Esophagus squamous epithelium (tissue), 5 donors: ENCODE measurements around the gene GNAT3. TPM values are rescaled to one million over a fixed set of nuclear protein-coding genes. Genes with fewer than 3 reads are reported as not detected.

Source experiments
- DNase-seq: peaks from one replicate; lab custom pipeline; 2025; lab: John Stamatoyannopoulos, UW
- H3K27ac ChIP-seq, 4 donors: fragments of 200-600 bp; sonication (generic); one replicate each; pipeline ENCODE4 v1.5.1; 2016 to 2019; ENCODE audit warnings: mild to moderate bottlenecking in 1 of 4
- H3K27me3 ChIP-seq, 4 donors: fragments of 200-600 bp; sonication (generic); 1 replicate in 3 of 4; 2 replicates in 1 of 4; pipeline versions ENCODE4 v1.5.1 to v1.6.0; 2017 to 2021; ENCODE audit warnings: antibody characterized with exemption in 1 of 4
- H3K36me3 ChIP-seq, 3 donors: fragments of 200-600 bp; sonication (generic); one replicate each; pipeline ENCODE4 v1.5.1; 2016 to 2019
- H3K4me1 ChIP-seq, 3 donors: fragments of 200-600 bp; sonication (generic); one replicate each; pipeline ENCODE4 v1.5.1; 2017 to 2019
- H3K4me3 ChIP-seq, 4 donors: fragments of 200-600 bp; sonication (generic); 1 replicate in 3 of 4; 2 replicates in 1 of 4; pipeline ENCODE4 v1.5.1; 2016 to 2019; ENCODE audit warnings: mild to moderate bottlenecking in 2 of 4, moderate library complexity in 1 of 4
- H3K9me3 ChIP-seq, 3 donors: fragments of 200-600 bp; sonication (generic); one replicate each; pipeline ENCODE4 v1.5.1; 2016 to 2019
- POLR2A ChIP-seq, 4 donors: fragments of 450-650 bp; IDR thresholded peaks; one replicate each; pipeline ENCODE4 v1.6.1; 2017; ENCODE audit warnings: antibody characterized with exemption in 4 of 4, mild to moderate bottlenecking in 4 of 4, moderate library complexity in 3 of 4
- WGBS, 2 donors: methylation state at CpG; one replicate each; pipeline ENCODE4 v1.1.5; 2018; 5-methylcytosine and 5-hydroxymethylcytosine counted together
- intact Hi-C: fragments of 100-400 bp; cut with DNase I; formaldehyde crosslinking; loops from one replicate; pipeline ENCODE4 v1.15.0; 2022
- total RNA-seq, 4 donors: library from RNA; depleted of rRNA; stranded (reverse); fragments of >200 nt; gene quantifications; one replicate each; pipeline ENCODE4 v1.1.0, GENCODE V29; 2016
- TF ChIP-seq, protein P1 (sequence below), 6 experiments: fragments of 450-650 bp in 4 of 6; fragments of 200-600 bp in 2 of 6; sonication (generic) in 2 of 6; IDR thresholded peaks; one replicate each; pipeline ENCODE4 v1.5.1; 2016 to 2019; ENCODE audit warnings: antibody characterized with exemption in 6 of 6, mild to moderate bottlenecking in 4 of 6, moderate library complexity in 4 of 6
- donor health status: DM: yes; HTN: yes; CAD: no.

The GNAT3 gene
- total RNA-seq, 4 donors from 2014 or later = not detected

DNA sequence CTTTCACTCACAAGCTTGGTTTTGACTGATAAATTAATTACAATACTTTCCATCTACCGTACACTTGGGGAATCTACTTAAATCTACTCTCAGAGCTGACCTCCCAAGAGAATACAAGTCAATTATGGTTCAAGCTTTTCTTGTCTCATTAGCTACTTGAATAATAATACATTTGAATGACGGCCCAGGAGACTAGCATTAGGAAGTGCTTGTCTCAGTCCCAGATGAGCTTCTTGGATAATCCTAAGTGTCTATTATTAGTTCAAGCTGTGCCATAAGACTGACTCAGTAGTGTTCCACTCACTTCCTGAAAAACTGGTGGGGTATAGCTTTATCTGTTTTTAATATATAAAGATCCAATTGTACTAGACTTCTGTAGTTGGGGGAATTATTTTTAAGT is 100.2 kb downstream of the GNAT3 start:
- no peak overlapping the region for H3K27ac ChIP-seq
- H3K4me1 ChIP-seq = no peaks in the 10 kb centered on the region
- intact Hi-C loops = no loop called here
- no peak overlapping the region for H3K4me3 ChIP-seq
- no peaks in the 10 kb centered on the region for H3K9me3 ChIP-seq
- DNase-seq = no peak
- H3K27me3 ChIP-seq = no peaks in the 10 kb centered on the region
- TF ChIP-seq, protein P1, sequence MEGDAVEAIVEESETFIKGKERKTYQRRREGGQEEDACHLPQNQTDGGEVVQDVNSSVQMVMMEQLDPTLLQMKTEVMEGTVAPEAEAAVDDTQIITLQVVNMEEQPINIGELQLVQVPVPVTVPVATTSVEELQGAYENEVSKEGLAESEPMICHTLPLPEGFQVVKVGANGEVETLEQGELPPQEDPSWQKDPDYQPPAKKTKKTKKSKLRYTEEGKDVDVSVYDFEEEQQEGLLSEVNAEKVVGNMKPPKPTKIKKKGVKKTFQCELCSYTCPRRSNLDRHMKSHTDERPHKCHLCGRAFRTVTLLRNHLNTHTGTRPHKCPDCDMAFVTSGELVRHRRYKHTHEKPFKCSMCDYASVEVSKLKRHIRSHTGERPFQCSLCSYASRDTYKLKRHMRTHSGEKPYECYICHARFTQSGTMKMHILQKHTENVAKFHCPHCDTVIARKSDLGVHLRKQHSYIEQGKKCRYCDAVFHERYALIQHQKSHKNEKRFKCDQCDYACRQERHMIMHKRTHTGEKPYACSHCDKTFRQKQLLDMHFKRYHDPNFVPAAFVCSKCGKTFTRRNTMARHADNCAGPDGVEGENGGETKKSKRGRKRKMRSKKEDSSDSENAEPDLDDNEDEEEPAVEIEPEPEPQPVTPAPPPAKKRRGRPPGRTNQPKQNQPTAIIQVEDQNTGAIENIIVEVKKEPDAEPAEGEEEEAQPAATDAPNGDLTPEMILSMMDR (IDR thresholded peaks at IDR 0.05) = no peak
- TF ChIP-seq POLR2A (IDR thresholded peaks at IDR 0.05) = no peak
- WGBS, 2 donors = 49 to 55% methylated on average over 2 of the region's 2 CpGs
- H3K36me3 ChIP-seq = no peaks in the 10 kb centered on the region

DNA sequence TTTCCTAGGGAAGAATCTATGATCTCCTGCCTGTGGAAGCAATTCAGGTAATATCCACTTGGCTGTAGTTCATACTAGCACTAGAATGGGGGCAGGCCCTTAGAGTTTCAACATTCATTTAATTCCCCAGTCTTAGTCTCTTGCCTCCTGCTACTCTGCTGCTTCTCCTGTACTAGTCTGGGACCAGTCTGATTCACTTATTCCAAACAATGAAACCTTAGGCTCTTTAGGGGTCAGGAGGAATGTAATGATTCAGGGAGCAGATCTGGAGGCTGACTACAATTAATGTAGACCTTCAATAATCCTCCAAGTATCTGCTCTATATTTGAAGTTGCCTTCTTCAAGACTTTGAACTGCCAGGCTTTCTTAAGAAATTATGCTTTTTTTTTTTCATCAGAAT is 101.8 kb downstream of the GNAT3 start:
- no peak for TF ChIP-seq POLR2A (IDR thresholded peaks at IDR 0.05)
- TF ChIP-seq, protein P1 (IDR thresholded peaks at IDR 0.05) = no peak
- Histone ChIP-seq H3K36me3 (no peaks in the 10 kb centered on the region), H3K4me3 (no peak overlapping the region), H3K9me3 (no peaks in the 10 kb centered on the region), H3K27me3 (no peaks in the 10 kb centered on the region), H3K27ac (no peak overlapping the region), H3K4me1 (no peaks in the 10 kb centered on the region)
- intact Hi-C loops = no loop called here
- no peak for DNase-seq

Other genes with a start within 250 kb of the GNAT3 start
- gene CD36, start 126.6 kb upstream of the GNAT3 start, total RNA-seq = 10 to 100 TPM in 2 of 4 donors, 1 to 10 TPM in 2; 1.2 to 85.5 (median 11.0) TPM